Activated CD4-positive, alpha-beta memory T cell treated with anti-CD3 and anti-CD28 coated beads, Interleukin-2, amount 10 ng/mL, durations not matched to agents 7 days and 5 days (primary cell): ENCODE results near the gene ZNF865. TPM values are rescaled to one million over a fixed set of nuclear protein-coding genes. Genes with fewer than 3 reads are reported as not detected.

Experiments
- CTCF ChIA-PET: fragments of 350-600 bp; sonication (Branson Sonifier 250); formaldehyde crosslinking; loops from one replicate; lab custom pipeline; 2021; ENCODE audit warnings: antibody characterized with exemption, inconsistent platforms; lab: Charles Lee
- POLR2A ChIA-PET: fragments of 350-600 bp; sonication (Branson Sonifier 250); formaldehyde crosslinking; loops from one replicate; lab custom pipeline; 2021; ENCODE audit warnings: antibody characterized with exemption; lab: Charles Lee
- DNase-seq: peaks from one replicate; pipeline ENCODE4 v3.0.0-alpha.2; 2020
- H3K27ac Mint-ChIP-seq: one replicate; pipeline ENCODE4 v1.8.0; 2021; ENCODE audit warnings: mild to moderate bottlenecking, mixed read lengths
- H3K27me3 Mint-ChIP-seq: one replicate; pipeline ENCODE4 v1.8.0; 2021; ENCODE audit warnings: mixed read lengths
- H3K36me3 Mint-ChIP-seq: one replicate; pipeline ENCODE4 v1.8.0; 2021; ENCODE audit warnings: low read depth, mixed read lengths
- H3K4me1 Mint-ChIP-seq: one replicate; pipeline ENCODE4 v1.8.0; 2021; ENCODE audit warnings: mixed read lengths
- H3K4me3 Mint-ChIP-seq: one replicate; pipeline ENCODE4 v1.8.0; 2021; ENCODE audit warnings: mild to moderate bottlenecking, mixed read lengths
- H3K9me3 Mint-ChIP-seq: one replicate; pipeline ENCODE4 v1.8.0; 2021; ENCODE audit warnings: mixed read lengths
- total RNA-seq, 2 experiments: library from RNA; stranded (reverse); gene quantifications; one replicate each; pipeline ENCODE4 v1.2.3, GENCODE V29; 2021

Gene ZNF865
- total RNA-seq, 2 experiments from 2014 or later: 15.3 to 15.4 TPM

DNA sequence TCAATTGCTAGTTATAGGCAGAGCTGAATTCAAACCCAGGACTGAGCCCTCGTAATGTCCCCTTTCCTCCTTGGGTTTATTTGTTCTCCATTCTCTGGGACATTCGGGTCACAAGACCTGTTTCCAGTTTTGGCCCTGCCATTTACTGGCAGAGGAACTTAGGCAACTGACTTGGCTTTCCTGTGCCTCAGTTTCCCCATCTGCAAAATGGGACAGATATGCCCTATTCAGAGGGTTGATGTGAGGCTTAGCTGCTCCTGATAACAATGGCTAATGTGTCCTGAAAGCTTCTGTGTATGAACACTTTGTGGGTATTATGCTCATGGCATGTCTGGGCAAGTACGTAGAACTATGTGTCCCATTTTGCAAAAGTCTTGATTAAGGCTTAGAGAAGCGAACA, 4.4 kb upstream of the ZNF865 start:
- DNase-seq: no peak
- ChIA-PET POLR2A (interaction anchor here (0.6 to 4.1 kb wide), 5 partner anchors 24 to 321 kb away, joined by 3 to 49 read pairs (median 10); partner anchors contain the start of genes ZNF581, ZNF628 and ZNF784), CTCF (interaction anchor here (1.0 to 1.3 kb wide), 2 partner anchors 26 to 32 kb away, joined by 3 to 4 read pairs; no protein-coding TSS in a partner anchor)
- H3K36me3 Mint-ChIP-seq: peaks cover 44% of the 10 kb centered on the region
- no peaks in the 10 kb centered on the region for H3K27me3 Mint-ChIP-seq
- peak overlapping the region; percentile 98 for H3K4me3 Mint-ChIP-seq
- H3K27ac Mint-ChIP-seq: peak overlapping the region; percentile 90
- H3K4me1 Mint-ChIP-seq: peaks cover 41% of the 10 kb centered on the region
- no peaks in the 10 kb centered on the region for H3K9me3 Mint-ChIP-seq

DNA sequence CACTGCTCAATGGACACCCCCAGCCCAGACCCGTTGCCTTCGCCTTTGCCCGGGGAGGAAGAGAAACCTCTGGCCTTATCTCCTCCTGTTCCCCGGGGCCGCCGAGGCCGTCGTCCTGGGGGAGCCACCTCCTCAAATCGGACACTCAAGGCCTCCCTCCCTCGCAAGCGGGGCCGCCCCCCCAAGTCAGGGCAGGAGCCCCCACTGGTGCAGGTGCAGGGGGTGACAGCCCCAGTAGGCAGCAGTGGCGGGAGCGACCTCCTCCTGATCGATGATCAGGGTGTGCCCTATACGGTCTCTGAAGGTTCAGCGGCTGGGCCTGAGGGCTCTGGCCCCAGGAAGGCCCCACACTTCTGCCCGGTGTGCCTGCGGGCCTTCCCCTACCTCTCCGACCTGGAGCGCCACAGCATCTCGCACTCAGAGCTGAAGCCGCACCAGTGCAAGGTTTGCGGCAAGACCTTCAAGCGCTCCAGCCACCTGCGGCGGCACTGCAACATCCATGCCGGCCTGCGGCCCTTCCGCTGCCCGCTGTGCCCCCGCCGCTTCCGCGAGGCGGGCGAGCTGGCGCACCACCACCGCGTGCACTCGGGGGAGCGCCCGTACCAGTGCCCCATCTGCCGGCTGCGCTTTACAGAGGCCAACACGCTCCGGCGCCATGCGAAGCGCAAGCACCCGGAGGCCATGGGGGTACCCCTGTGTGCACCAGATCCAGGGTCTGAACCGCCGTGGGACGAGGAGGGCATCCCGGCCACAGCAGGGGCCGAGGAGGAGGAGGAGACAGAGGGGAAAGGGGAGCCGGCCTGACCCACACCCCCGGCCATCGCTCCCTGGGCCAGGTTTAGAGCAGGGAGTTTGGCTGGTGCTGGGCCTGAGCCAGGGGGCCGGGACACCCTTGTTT, 3.1 kb upstream of the ZNF865 start:
- Mint-ChIP-seq H3K36me3 (peaks cover 41% of the 10 kb centered on the region), H3K27ac (peak overlapping the region; percentile 90), H3K4me1 (peaks cover 50% of the 10 kb centered on the region), H3K9me3 (no peaks in the 10 kb centered on the region), H3K4me3 (no peak overlapping the region), H3K27me3 (no peaks in the 10 kb centered on the region)
- POLR2A ChIA-PET: no interaction called here
- CTCF ChIA-PET: interaction anchor here (1.0 to 1.3 kb wide), 2 partner anchors 24 to 31 kb away, joined by 3 to 4 read pairs; no protein-coding TSS in a partner anchor
- no peak for DNase-seq

DNA sequence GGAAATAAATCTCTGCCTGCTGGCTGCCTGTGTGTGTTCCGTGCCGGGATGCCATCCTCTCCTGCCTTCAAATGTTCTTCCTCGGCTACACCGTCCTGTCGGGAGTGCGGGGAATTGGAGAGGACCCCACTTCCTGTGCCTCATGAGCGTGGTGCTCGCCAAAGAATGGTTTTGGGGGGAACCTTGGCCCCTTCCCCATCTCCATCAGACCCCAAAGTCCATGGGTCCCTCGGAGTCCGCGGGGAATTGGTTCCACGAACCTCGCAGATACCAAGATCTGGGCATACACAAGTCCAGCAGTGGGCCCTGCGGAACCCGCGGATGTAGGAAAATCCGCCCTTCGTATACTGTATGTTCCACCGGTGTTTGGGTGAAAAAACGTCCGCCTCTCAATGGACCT, 2.3 kb upstream of the ZNF865 start:
- Mint-ChIP-seq H3K4me3 (peak overlapping the region; percentile 40), H3K4me1 (peaks cover 54% of the 10 kb centered on the region), H3K36me3 (peaks cover 42% of the 10 kb centered on the region), H3K27me3 (no peaks in the 10 kb centered on the region), H3K27ac (peak overlapping the region; percentile 26), H3K9me3 (no peaks in the 10 kb centered on the region)
- ChIA-PET POLR2A (no interaction called here), CTCF (no interaction called here)
- DNase-seq: no peak

DNA sequence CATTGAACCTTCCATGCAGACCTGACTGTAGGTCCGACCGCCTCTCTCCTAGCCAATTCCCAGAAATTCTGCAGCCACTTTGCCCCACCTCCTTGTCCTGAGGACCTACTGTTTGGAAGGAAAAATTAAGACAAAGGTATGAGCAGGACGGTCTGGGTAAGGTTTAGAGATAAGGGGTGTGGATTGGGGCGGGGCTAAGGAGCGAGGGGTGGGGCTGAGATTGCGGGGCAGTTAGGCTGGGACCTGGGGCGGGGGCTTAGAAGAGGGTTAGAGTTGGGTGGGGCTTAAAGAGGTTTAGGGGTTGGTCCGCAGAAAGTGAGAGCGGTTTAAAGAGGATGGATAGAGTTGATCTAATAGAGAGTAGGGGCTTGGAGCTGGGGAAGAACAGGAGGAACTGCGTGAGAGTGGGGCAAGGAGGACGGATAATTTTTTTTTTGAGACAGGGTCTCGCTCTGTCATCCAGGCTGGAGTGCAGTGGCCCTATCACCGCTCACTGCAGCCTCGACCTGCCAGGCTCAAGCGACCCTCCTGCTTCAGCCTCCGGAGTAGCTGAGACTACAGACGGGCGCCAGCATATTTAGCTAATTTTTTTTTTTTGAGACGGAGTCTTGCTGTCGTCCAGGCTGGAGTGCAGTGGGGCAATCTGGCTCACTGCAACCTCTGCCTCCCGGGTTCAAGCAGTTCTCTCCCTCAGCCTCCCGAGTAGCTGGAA, 1.7 kb upstream of the ZNF865 start:
- DNase-seq: no peak
- Mint-ChIP-seq H3K4me1 (peaks cover 54% of the 10 kb centered on the region), H3K27me3 (no peaks in the 10 kb centered on the region), H3K9me3 (no peaks in the 10 kb centered on the region), H3K4me3 (peak overlapping the region; percentile 40), H3K27ac (peak overlapping the region; percentile 26), H3K36me3 (peaks cover 38% of the 10 kb centered on the region)
- ChIA-PET POLR2A (interaction anchor here (1.0 to 4.3 kb wide), 5 partner anchors 21 to 196 kb away, joined by 3 to 53 read pairs (median 5); partner anchors contain the start of genes U2AF2, UBE2S, ZNF579 and ZNF784), CTCF (interaction anchor here (0.6 to 2.8 kb wide), 5 partner anchors 16 to 142 kb away, joined by 3 to 19 read pairs (median 3); partner anchors contain the start of gene ISOC2)

DNA sequence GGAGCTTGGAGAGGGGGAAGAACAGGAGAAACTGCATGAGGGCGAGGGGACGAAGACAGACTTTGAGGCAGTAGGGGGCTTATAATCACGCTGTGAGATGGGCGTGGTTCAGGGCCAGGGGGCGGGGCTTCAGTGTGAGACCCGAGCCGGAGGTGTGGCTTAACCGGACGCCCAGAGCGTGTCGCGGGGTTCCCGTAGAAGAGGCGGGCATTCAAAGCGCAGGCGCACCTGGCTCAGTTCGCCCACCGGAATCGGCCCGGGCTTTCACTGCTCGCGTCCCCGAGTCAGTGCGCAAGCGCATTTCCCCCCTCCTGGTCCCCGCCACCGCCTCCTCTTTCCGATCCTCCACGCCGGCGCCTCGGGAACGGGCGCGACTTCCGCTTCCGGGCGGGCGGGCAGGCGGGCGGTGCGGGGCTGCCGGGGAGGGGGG, 225 bp upstream of the ZNF865 start:
- ChIA-PET POLR2A (interaction anchor here (0.8 to 4.3 kb wide), 14 partner anchors 12 to 488 kb away, joined by 3 to 53 read pairs (median 4); partner anchors contain the start of genes PPP1R12C, U2AF2, UBE2S and ZNF579), CTCF (interaction anchor here (0.7 to 3.4 kb wide), 15 partner anchors 15 to 221 kb away, joined by 3 to 56 read pairs (median 9); partner anchors contain the start of genes TMEM238 and ZNF784)
- peak; percentile 99 for DNase-seq
- Mint-ChIP-seq H3K4me1 (peaks cover 53% of the 10 kb centered on the region), H3K27ac (peak overlapping the region; percentile 95), H3K27me3 (no peaks in the 10 kb centered on the region), H3K36me3 (peaks cover 46% of the 10 kb centered on the region), H3K4me3 (peak overlapping the region; percentile 76), H3K9me3 (no peaks in the 10 kb centered on the region)

DNA sequence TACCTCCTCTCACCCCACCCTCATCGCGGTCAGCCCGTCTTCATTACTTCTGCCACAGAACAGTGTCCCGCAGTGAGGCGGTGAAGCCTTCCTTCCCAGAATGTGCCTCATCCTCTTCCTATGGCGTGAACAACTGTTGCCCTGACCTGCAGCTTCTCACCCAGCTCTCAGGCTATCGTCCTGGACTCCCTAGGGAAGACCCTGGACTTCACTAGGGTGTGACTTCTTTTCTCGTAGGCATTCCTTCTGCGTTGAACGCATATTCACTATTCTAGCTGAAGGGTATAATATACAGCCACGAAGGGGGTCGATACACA, 982 bp downstream of the ZNF865 start:
- Mint-ChIP-seq H3K4me1 (peaks cover 54% of the 10 kb centered on the region), H3K9me3 (no peaks in the 10 kb centered on the region), H3K36me3 (peaks cover 42% of the 10 kb centered on the region), H3K27me3 (no peaks in the 10 kb centered on the region), H3K4me3 (peak overlapping the region; percentile 94), H3K27ac (peak overlapping the region; percentile 93)
- POLR2A ChIA-PET: interaction anchor here (0.7 to 4.3 kb wide), 13 partner anchors 10 to 345 kb away, joined by 3 to 53 read pairs (median 5); partner anchors contain the start of genes U2AF2, UBE2S, ZNF579 and ZNF628
- CTCF ChIA-PET: interaction anchor here (0.6 to 3.4 kb wide), 21 partner anchors 14 to 465 kb away, joined by 3 to 56 read pairs (median 6); partner anchors contain the start of genes TMEM238, ZNF579, ZNF628 and ZNF784
- DNase-seq: no peak

DNA sequence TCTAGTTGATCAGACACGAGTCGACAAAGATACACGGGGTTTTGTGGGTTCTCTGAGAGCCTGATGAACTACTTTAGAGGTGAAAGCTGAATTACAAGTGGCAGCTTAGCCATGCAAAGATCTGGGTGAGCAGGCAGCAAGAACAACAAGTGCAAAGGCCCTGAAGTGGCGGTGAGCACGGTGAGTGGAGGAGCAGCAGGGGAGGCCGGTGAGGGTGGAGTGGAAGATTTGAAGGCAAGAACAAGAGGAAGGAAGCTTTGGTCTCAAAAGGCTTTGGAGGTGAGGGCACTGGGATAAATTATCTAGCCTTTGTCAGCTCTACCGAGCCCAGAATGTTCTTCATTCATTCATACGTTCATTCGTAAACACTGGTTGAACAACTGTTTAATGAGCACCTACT, 1.4 kb downstream of the ZNF865 start:
- ChIA-PET POLR2A (interaction anchor here (0.7 to 4.3 kb wide), 10 partner anchors 10 to 346 kb away, joined by 3 to 53 read pairs (median 6); partner anchors contain the start of genes U2AF2, ZNF579, ZNF628 and ZNF784), CTCF (interaction anchor here (0.8 to 3.4 kb wide), 20 partner anchors 13 to 466 kb away, joined by 3 to 56 read pairs (median 6); partner anchors contain the start of genes TMEM238, ZNF579, ZNF628 and ZNF784)
- peaks cover 50% of the 10 kb centered on the region for H3K4me1 Mint-ChIP-seq
- H3K27me3 Mint-ChIP-seq: no peaks in the 10 kb centered on the region
- H3K9me3 Mint-ChIP-seq: no peaks in the 10 kb centered on the region
- peaks cover 39% of the 10 kb centered on the region for H3K36me3 Mint-ChIP-seq
- no peak for DNase-seq
- H3K4me3 Mint-ChIP-seq: peak overlapping the region; percentile 94
- H3K27ac Mint-ChIP-seq: peak overlapping the region; percentile 93

DNA sequence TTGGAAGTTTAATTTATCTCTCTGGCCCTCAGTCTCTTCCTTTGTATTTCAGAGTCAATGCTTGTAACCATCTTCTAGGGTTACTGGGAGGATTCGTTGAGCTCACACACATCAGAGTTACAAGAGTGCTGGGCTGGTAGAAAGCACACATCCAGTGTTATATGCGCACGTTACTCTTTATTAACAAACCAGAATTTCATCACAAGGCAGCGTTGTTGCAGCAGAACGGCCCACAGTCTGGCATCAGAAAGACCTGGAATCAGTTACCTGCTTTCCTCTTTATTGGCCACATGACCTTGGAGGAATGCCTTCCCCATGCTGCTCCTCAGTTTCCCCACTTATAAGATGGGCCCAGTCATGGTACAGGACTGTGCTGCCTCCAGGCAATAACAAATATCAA, 3.9 kb downstream of the ZNF865 start:
- CTCF ChIA-PET: interaction anchor here (1.3 kb wide), 1 partner anchor 24 kb away, joined by 4 read pairs; no protein-coding TSS in a partner anchor
- DNase-seq: no peak
- H3K4me3 Mint-ChIP-seq: no peak overlapping the region
- no peak overlapping the region for H3K27ac Mint-ChIP-seq
- peaks cover 35% of the 10 kb centered on the region for H3K36me3 Mint-ChIP-seq
- peaks cover 38% of the 10 kb centered on the region for H3K4me1 Mint-ChIP-seq
- no peaks in the 10 kb centered on the region for H3K9me3 Mint-ChIP-seq
- H3K27me3 Mint-ChIP-seq: no peaks in the 10 kb centered on the region
- POLR2A ChIA-PET: no interaction called here

DNA sequence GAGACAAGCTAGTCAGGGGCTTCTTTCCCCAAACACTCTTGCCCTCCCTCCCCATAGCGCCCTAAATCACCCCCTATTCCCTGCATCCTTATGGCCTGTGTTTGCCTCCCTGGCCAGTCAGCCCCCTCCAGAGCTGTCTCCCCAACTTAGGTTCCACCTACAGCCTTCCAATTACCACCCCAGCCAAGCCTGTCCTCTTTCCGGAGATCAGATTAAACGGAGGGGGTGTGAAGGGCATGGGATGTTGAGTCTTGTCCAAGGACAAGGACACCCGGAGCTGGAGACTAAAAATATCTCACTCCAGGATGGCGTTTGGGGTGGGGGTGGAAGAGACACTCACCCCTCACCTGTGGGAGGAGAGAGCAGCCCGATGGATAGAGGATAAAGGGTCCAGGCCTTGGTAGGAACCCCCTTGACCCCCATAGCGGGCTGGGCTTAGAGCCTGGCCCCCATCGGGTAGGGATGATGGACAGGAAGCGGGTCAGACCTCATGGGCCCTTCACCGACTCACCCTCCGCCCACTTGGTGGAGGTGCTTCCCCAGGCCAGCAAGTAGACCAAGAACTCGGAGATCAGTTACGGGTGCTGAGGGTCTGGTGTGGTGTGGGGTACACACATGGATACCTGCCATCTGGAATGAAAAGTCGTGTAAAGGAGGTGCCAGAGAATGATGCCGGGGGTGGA, 6.0 kb downstream of the ZNF865 start:
- peaks cover 27% of the 10 kb centered on the region for H3K36me3 Mint-ChIP-seq
- H3K27me3 Mint-ChIP-seq: no peaks in the 10 kb centered on the region
- ChIA-PET POLR2A (interaction anchor here (1.1 kb wide), 1 partner anchor 9 kb away, joined by 3 read pairs; no protein-coding TSS in a partner anchor), CTCF (no interaction called here)
- H3K4me1 Mint-ChIP-seq: peaks cover 25% of the 10 kb centered on the region
- H3K4me3 Mint-ChIP-seq: no peak overlapping the region
- H3K9me3 Mint-ChIP-seq: no peaks in the 10 kb centered on the region
- DNase-seq: no peak
- H3K27ac Mint-ChIP-seq: no peak overlapping the region

DNA sequence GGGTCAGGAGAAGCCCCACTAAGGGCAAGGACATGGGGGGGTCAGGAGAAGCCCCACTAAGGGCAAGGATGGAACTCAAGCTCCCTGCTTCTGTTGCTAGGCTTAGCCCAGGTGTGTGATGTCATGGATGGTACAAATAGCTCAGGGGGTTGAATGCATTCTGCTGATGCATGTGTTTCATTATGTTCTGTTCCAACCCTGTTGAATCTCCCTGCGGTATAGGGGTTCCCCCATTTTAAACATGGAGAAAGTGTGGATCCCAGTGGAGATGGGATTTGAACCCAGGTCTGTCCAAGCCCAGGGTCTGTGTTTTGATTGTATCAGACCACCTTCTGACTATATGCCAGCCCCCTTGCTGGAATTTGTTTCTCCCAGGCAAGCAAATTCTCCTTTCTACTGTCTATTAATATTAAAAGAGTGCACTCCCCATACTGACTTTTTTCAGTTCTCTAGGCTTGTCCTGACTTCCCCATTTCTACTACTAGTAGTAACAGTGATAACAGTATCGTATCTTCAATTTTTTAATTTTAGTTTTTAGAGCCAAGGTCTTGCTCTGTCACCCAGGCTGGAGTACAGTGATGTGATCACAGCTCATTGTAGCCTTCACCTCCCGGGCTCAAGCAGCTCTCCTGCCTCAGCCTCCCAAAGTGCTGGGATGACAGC, 6.7 kb downstream of the ZNF865 start:
- Mint-ChIP-seq H3K36me3 (peaks cover 28% of the 10 kb centered on the region), H3K27me3 (no peaks in the 10 kb centered on the region), H3K4me3 (no peak overlapping the region), H3K9me3 (no peaks in the 10 kb centered on the region), H3K27ac (no peak overlapping the region), H3K4me1 (peaks cover 18% of the 10 kb centered on the region)
- POLR2A ChIA-PET: no interaction called here
- no peak for DNase-seq
- CTCF ChIA-PET: no interaction called here

DNA sequence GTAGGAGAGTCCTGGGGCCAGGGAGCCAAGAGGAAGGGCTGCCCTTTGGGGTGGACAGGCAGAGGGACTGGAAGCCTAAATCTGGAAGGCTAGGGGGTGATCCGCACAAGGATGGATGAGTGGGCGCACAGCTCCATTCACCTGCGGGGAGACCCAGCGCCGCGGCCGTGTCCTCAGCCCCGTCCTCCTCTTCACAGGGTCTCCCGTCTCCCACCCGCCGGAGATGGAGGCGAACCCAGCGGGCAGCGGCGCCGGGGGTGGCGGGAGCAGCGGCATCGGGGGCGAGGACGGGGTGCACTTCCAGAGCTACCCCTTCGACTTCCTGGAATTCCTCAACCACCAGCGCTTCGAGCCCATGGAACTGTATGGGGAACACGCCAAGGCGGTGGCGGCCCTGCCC, 7.9 kb downstream of the ZNF865 start:
- no peak for DNase-seq

More for the DNA sequence above, 7.9 kb downstream of the ZNF865 start:
- Mint-ChIP-seq H3K9me3 (no peaks in the 10 kb centered on the region), H3K36me3 (peaks cover 29% of the 10 kb centered on the region), H3K27me3 (no peaks in the 10 kb centered on the region), H3K4me1 (peaks cover 11% of the 10 kb centered on the region), H3K4me3 (no peak overlapping the region), H3K27ac (no peak overlapping the region)
- ChIA-PET CTCF (no interaction called here), POLR2A (no interaction called here)
